ENCODE results near the gene CR1. TPM values are rescaled to one million over a fixed set of nuclear protein-coding genes. Genes with fewer than 3 reads are reported as not detected.

Gene CR1
- polyA plus RNA-seq, 3 donors = 11.3 to 30.8 (median 26.5) TPM

GRCh38 chr1:207654320-207654719, 158.4 kb downstream of the CR1 start:
- no peaks in the 10 kb centered on the region for H3K4me1 Mint-ChIP-seq
- peak; percentile 24 for TF ChIP-seq CTCF (IDR thresholded peaks at IDR 0.05)
- no peaks in the 10 kb centered on the region for H3K9me3 Mint-ChIP-seq
- H3K27ac ChIP-seq (ENCODE audit: low read depth in 1 of 2, low read length in 2 of 2) = no peak overlapping the region
- intact Hi-C loops (cut with micrococcal nuclease) = no loop called here
- H3K27me3 ChIP-seq (ENCODE audit: control insufficient read depth in 2 of 2, insufficient read depth in 2 of 2, low read length in 2 of 2) = no peaks in the 10 kb centered on the region
- H2AFZ ChIP-seq (ENCODE audit: insufficient read depth, low read depth, low read length, poor library complexity, severe bottlenecking) = no peak overlapping the region
- no peaks in the 10 kb centered on the region for H4K20me1 ChIP-seq (ENCODE audit: insufficient read depth, low read length)
- DNase-seq = no peak
- no peak overlapping the region for H3K27ac Mint-ChIP-seq
- no peak overlapping the region for H3K4me3 ChIP-seq (replicated peaks in 1 of 3; ENCODE audit: low read depth in 2 of 3, low read length in 3 of 3)
- no CpG with 5 or more reads among the region's 2 CpGs for WGBS (ENCODE audit: insufficient coverage)
- no peak overlapping the region for H3K9ac ChIP-seq (ENCODE audit: insufficient read depth, low read length, poor library complexity, severe bottlenecking)
- no peaks in the 10 kb centered on the region for H3K36me3 Mint-ChIP-seq
- H3K9me3 ChIP-seq (replicated peaks in 1 of 2; ENCODE audit: control insufficient read depth in 1 of 2, insufficient read depth in 1 of 2, low read length in 2 of 2) = no peaks in the 10 kb centered on the region
- H3K36me3 ChIP-seq (replicated peaks in 1 of 2; ENCODE audit: control insufficient read depth in 1 of 2, insufficient read depth in 2 of 2, low read length in 2 of 2) = no peaks in the 10 kb centered on the region
- no peaks in the 10 kb centered on the region for H3K79me2 ChIP-seq (ENCODE audit: insufficient read depth, low read length)
- H3K4me1 ChIP-seq (ENCODE audit: control insufficient read depth in 1 of 2, insufficient read depth in 2 of 2, low read length in 2 of 2) = no peaks in the 10 kb centered on the region
- no peak overlapping the region for H3K4me3 Mint-ChIP-seq
- H3K27me3 Mint-ChIP-seq (ENCODE audit: low read depth in 3 of 3) = peaks cover 0 to 8% (median 1%) of the 10 kb centered on the region in 3 donors
- H3K4me2 ChIP-seq (replicated peaks; ENCODE audit: extremely low read depth, low read length, poor library complexity, severe bottlenecking) = no peak overlapping the region

- H3K9ac ChIP-seq (ENCODE audit: insufficient read depth, low read length, poor library complexity, severe bottlenecking) = no peak overlapping the region
- no peak for TF ChIP-seq CTCF (IDR thresholded peaks at IDR 0.05)
- no peak overlapping the region for H2AFZ ChIP-seq (ENCODE audit: insufficient read depth, low read depth, low read length, poor library complexity, severe bottlenecking)
- Mint-ChIP-seq H3K36me3 (no peaks in the 10 kb centered on the region), H3K27me3 (ENCODE audit: low read depth in 3 of 3) (peaks cover 0 to 11% (median 1%) of the 10 kb centered on the region in 3 donors), H3K4me3 (peak overlapping the region in 1 of 2 donors; percentile 8), H3K27ac (no peak overlapping the region), H3K4me1 (no peaks in the 10 kb centered on the region), H3K9me3 (peaks cover under 1 to 10% (median 4%) of the 10 kb centered on the region in 7 donors)
- no peaks in the 10 kb centered on the region for H4K20me1 ChIP-seq (ENCODE audit: insufficient read depth, low read length)
- H3K4me2 ChIP-seq (replicated peaks; ENCODE audit: extremely low read depth, low read length, poor library complexity, severe bottlenecking) = no peak overlapping the region
- no peak overlapping the region for H3K4me3 ChIP-seq (replicated peaks in 1 of 3; ENCODE audit: low read depth in 2 of 3, low read length in 3 of 3)
- DNase-seq = no peak
- intact Hi-C loops (cut with micrococcal nuclease) = no loop called here
- no peaks in the 10 kb centered on the region for H3K4me1 ChIP-seq (ENCODE audit: control insufficient read depth in 1 of 2, insufficient read depth in 2 of 2, low read length in 2 of 2)
- no peaks in the 10 kb centered on the region for H3K36me3 ChIP-seq (replicated peaks in 1 of 2; ENCODE audit: control insufficient read depth in 1 of 2, insufficient read depth in 2 of 2, low read length in 2 of 2)
- H3K27me3 ChIP-seq (ENCODE audit: control insufficient read depth in 2 of 2, insufficient read depth in 2 of 2, low read length in 2 of 2) = no peaks in the 10 kb centered on the region
- H3K79me2 ChIP-seq (ENCODE audit: insufficient read depth, low read length) = no peaks in the 10 kb centered on the region
- no peak overlapping the region for H3K27ac ChIP-seq (ENCODE audit: low read depth in 1 of 2, low read length in 2 of 2)
- no peaks in the 10 kb centered on the region for H3K9me3 ChIP-seq (replicated peaks in 1 of 2; ENCODE audit: control insufficient read depth in 1 of 2, insufficient read depth in 1 of 2, low read length in 2 of 2)
- 96% methylated on average over 5 of the region's 7 CpGs for WGBS (ENCODE audit: insufficient coverage)
Observed at GRCh38 chr1:207658408-207658807, 162.5 kb downstream of the CR1 start.

Measured in CD14-positive monocyte (primary cell).